HG02678 (cell line): ENCODE results near the gene SFXN5.
A peak's percentile ranks its signal among the peaks of the same experiment; 100 is the strongest.
"Not testable (repeated sequence)": the region's sequence is repeated elsewhere in the genome, so short reads cannot be mapped to it uniquely, and the experiment has no call there.

ENCODE experiments used
- ATAC-seq: cut with Tn5 transposase; IDR thresholded peaks from one replicate; pipeline ENCODE4 v1.9.1; 2021; ENCODE audit warnings: mild to moderate bottlenecking, moderate library complexity; ENCODE audit not compliant: unreplicated experiment

Gene SFXN5

DNA sequence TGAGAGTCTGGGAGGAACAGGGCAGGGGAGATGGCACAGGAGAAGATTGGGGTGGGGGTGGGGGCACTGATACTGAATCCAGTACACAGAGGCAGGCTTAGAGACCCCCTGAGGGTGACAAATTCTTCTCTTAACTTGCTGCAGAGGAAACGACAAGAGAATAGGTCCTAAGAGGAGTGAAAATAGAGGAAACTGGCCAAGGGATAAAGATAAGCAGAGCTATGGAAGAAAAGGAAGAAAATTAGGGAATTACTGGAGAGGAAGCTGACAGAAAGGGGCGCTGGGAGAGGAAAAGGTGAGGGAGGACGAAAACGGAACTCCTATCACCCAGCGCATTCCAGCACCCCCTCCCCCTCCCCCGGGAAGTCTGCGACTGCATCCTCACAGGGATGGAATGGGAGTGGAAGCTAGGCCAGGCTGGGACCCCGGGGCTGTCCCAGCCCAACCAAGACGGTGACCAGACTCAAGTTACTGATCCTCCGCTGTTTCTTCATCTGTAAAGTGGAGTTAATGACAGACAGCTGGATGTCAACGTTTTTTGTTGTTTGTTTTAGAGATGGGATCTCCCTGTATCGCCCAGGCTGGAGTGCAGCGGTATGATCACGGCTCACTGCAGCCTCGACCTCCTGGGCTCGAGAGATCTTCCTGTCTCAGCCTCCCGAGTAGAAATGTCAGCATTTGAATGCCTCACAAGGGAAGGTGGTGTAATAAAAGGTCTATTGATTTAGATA, 156.8 kb downstream of the SFXN5 start:
- ATAC-seq, result no peak

DNA sequence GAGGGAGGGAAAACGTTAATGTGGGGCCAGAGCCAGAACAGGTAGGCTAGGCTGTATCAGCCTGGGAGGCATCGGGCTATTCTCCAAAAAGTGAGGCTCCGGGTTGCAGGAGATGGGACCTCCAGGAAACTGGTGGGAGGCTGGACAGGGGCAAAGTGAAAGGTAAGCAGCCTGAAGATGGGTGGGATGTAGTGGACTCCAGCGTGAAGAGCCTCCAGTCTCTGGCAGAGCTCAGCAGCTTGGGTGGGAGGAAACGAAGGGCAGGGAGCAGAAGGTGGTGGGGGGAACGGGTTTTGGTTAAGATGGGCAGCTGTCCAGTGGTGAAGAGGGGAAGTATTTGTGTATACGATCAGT, 157.3 kb downstream of the SFXN5 start:
- ATAC-seq, result no peak

DNA sequence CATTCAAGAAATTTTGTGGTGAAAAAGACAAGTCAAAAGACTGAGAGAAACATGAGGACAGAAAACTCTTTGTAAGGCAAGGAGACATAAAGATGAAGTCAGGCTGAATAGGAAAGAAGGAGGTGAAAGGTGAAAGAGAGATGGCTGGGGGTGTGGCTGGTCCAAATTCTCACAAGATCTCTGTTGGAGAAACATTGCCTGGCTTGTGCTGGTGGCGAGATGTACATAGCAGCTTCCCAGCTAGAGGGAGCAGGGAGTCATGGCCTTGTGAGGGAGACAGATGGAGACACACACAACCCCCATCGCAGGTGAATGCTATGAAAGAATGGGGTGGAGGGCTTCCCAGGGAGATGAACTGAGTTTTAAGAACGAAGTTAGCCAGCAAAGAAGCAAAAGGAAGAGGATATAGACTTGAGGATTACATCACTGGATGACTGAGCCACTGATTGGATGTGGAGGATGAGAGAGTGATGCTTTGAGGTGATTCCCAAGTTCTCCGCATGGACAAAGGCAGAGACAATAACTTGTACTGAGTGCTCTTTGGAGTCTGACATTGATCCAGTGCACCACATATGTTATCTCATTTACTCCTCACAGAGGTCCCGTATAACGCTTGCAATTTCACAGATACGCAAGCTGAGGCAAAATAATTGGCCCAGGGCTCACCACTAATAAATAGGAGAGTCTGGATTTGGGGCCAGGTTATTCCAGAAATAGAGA, 157.9 kb downstream of the SFXN5 start:
- no peak for ATAC-seq

DNA sequence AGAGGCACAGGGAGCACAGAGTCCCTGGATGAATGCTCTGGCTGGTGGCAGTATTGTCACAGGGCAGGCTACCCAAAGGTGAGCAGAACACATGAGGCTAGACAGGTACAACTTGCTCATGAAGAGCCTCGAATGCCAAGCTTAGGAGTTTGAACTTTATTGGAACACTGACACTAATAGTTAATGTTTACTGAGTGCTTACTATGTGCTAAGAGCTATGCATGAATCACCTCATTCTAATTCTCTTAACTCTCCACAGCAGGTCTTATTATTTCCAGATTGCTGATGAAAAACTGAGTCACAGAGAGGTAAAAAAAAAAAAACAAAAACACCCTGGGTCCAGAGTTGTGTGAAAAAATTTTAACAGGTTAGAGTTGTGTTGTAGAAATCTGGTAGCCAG, 160.3 kb downstream of the SFXN5 start:
- ATAC-seq, result no peak

DNA sequence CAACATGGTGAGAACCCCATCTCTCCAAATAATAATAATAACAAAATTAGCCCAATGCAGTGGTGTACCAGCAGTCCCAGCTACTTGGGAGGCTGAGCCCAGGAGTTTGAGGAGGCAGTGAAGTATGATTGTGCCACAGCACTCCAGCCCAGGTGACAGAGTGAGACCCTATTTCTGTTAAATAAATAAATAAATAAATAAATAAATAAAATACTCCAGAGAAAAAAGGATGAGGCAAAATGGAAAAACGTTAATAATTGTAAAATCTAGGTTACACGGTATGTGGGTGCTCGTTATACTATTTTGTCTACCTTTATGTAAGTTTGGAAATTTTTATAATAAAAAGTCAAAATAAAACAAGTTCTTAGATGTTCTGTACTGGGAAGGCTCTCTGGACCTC, 162.8 kb downstream of the SFXN5 start:
- no peak for ATAC-seq

DNA sequence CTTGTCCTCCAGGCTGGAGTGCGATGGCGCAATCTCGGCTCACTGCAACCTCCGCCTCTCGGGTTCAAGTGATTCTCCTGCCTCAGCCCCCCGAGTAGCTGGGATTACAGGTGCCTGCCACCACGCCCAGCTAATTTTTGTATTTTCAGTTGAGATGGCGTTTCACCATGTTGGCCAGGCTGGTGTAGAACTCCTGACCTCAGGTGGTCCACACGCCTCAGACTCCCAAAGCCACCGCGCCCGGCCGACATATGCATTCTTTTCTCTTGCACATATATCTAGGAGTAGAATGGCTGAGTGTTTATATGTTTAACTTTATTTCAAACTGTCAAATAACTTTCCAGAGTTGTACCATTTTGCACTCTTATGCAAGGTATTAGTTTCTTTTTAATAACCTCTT, 164.1 kb downstream of the SFXN5 start:
- not testable (repeated sequence) for ATAC-seq

DNA sequence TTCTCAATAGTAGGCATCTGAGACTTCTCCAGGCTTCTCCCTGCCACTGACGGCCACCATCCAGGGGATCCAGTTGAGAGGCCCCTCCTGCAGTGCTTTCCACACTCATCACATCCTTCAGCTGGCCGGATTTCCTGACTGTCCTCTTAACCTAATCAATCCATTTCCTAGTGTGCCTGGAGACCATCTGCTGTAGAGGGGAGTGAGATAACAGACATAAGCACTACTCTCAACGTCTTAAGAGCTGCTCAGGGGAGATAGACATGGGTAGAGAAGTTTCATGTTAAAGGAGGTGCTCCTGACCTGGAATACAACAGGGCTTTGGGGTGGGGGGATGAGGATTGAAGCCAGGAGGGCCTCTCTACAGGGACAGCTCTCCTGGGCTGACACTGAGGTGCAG, 170.1 kb downstream of the SFXN5 start:
- no peak for ATAC-seq

DNA sequence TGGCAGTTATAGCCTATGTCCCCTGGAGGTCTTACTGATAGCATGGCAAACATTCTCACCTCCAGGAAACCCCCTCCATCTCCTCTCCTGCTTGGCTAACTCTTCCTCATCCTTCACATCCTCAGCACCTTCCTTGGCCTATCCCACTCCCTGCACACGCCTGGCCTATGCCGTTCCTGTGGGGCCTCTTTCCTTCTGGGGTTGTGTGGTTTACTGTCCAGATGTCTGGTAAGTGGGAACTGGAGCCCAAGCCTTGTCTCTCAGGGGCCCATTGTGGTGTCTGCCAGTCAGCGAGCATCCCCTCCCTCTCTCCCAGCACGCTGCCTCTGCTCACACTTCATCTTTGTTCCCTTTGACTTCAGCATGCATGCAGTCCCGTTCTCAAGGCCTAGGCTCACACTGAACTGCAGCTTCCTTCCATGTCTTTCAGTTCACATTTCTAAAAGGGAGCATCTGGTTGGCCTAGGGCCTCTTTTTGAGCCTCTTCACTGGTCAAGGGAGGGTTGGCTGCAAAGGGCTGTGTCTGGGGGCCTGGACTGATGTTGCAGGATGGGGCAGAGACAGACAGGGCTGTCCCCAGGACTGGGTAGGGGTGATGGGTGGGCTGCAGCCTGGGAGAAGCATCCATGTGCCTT, 171.2 kb downstream of the SFXN5 start:
- no peak for ATAC-seq

DNA sequence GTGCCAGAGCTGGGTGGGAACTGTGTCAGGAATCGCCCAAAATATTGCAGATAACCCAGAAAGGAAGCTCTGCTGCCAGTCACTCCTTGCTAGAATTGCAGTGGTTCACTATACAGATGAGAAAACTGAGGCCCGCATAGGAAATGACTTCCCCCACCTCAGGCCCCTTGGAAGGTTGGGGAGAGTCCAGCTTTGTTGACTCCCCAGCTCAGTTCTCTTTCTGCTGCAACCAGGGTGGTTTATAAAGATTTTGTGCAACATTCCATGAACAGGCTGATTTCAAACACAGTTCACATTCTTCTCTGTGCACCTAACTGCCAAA, 173.0 kb downstream of the SFXN5 start:
- no peak for ATAC-seq

DNA sequence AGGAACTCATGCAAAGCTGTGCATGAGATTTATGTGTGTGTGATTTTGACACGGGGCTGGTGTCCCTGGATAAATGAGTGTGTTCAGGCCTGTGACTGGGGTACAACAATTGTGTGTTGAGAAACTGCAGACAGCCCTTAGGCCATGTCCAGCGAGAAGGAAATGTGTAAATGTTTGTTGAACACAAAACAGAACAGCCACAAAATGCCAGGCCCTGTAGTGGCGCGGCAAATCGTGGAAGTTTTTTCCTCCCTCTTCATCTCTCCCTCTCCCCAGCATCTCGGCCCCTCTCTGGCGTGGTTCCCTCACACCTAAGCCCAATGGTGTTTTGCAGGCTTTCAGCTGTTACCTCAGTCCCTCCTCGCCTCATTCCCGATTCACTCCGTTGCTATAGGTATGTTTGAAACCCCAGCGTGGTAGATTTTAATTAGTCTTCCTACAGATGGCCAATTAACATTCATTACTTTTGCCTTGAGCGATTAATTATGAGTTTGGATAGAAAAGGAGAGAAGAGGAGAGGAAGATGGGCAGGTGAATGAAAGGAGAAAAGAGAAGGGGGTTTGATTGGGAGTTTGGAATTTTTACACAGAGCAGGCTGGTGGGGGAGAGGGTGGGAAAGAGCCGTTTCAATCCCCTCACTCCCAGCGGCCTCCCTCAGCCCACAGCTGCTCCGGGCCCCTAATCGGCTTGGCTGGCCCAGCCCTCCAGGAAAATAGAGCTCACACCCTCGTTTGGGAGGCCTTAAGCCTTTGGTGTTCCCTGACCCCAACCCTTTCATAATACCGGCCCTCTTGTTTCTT, 173.5 kb downstream of the SFXN5 start:
- no peak for ATAC-seq

DNA sequence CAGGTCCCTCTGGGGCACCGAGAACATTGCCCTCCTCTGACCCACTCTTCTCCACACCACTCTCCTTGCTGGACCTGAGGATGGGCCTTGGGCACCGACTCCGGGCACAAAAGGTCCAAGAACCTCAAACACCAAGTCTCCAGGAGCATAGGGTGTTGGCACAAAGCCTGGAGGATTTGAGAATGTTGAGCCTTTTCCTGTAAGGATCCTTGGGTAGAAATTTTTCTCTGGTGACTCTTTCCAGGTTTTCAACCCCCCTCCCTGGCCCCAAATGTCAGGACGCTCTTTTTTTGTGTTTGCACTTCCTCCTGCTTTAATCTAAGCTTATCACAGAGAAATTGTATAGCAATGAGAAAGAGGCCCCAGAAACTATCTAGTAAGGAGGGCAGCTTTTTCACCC, 175.1 kb downstream of the SFXN5 start:
- no peak for ATAC-seq

DNA sequence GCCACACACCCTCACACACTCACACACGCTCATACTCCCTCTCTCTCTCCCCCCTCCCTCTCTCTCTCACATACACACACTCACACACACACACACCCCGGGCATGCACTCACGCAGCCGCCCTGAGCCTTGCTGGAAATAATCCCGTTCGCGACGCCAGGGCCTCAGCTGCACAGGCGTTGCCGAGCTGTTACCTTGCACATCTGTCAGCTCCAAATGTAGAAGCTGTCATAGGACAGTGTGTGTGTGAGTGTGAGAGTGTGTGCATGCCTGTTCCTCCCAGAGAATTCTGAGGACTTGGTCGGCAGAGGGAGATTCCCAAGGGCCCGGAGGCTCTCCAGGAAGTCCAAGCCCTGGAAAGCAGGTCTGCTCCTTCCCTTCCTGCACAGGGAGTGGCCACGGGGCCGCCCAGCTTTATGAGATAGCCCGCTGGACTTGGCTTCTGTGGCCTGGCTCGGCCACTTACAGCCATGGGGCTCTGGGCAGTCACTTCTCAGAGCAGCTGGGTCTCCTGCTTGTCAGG, 175.7 kb downstream of the SFXN5 start:
- no peak for ATAC-seq

DNA sequence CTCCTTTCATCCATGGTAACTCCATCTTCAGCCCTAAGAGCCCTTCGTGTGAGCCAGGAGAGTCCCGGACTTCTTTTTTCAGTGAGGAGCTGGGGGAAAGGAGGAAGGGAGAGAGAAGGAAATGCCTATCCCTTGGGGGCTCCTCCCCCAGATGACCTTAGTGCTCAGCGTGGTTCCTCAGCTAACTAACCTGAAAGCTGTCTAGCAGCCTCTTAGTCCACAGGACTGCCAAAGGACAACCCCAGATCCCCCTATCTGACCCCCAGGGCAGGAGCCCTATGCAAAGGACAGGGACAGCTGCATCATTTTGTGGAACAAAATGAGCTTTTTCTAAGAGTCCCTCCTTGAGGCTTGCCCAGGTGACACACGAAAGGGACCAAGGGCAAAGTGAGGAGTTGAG, 176.4 kb downstream of the SFXN5 start:
- no peak for ATAC-seq

DNA sequence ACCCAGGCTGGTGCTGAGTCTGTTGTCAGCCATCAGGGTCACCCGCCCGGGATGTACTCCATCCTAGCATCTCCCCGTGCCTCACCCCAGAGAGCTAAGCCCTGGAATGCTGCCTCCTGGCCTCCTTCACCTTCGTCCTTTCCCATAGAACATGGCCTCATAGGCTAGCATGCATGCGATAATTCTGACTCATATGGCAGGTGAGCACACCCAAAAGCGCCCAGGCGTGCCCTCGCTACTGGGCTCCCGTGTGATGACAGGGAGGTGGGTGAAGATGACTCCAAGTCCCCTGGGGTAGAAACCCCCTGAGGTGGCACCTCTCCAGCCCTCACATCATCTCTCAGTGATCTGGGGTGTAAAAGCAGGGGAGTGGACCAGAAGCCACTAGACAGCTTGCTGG, 177.0 kb downstream of the SFXN5 start:
- no peak for ATAC-seq

DNA sequence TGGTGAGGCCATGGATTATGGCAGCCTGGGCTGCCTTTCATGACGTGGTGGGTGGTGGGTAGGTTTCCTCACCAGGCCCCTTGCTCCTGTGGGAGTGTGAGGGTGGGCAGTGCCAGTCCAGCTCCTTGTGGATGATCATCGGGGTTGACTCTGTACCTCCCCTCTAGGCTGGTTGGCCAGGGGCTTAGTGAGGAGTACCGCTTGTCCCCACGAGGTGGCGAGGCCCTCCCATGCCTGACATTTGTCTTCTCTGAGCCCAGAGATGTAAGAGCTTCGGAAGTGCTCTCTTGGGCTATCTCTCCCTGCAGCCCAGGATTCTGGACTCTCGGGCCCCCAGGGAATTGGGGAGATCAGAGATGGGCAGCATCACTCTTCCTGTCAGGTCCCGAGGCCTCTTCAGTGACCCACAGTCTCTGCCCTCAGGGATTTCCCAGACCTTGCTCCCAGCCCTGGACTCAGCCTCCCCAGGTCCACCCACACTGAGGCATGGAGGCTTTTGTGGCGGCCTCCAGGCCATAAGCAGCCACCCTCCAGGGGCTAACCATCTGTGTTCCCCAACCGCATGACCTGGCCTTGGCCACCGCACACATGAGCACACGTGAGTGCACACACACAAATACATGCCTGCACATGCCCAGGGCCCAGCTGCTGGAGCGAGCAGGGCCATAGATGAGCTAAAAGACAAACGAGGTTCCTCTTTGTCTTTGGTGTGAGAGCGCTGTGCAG, 177.8 kb downstream of the SFXN5 start:
- peak; percentile 67 for ATAC-seq

DNA sequence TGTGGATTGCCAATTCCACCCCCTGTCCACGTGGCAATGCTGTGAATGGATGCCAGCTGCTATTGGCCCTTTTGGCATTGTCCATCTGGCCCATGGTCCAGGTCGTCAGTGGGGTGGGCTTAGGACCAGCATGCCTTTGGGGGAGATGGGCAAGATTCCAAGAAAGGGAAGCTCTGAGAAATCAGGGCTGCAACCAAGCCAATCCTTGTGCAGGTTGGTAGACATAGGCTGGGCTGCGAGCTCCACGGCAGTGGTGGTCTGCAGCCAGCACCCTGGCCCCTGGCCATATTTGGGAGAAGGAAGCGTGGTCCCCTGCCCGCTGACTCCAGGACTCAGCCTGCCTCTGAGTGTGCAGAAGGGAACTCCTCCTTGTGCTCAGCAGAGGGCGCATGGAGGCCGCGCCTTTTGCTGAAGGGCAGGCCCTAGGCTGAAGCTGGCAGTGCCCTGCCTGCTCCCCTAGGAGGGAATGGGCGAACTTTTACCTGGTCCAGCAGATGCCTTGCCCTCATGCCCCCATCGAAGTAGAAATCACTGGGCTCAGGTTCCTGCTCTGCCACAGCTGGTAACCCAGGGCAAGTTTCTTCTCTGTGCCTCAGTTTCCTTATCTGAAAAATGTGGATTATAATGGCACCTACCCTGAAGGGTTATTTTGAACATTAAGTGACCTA, 178.9 kb downstream of the SFXN5 start:
- peak; percentile 68 for ATAC-seq
